HG03457 (cell line): ENCODE results near the gene KIF15.

Experiments
- ATAC-seq: cut with Tn5 transposase; IDR thresholded peaks from one replicate; pipeline ENCODE4 v1.9.1; 2021; ENCODE audit warnings: moderate number of reproducible peaks; ENCODE audit not compliant: unreplicated experiment

KIF15 gene, protein sequence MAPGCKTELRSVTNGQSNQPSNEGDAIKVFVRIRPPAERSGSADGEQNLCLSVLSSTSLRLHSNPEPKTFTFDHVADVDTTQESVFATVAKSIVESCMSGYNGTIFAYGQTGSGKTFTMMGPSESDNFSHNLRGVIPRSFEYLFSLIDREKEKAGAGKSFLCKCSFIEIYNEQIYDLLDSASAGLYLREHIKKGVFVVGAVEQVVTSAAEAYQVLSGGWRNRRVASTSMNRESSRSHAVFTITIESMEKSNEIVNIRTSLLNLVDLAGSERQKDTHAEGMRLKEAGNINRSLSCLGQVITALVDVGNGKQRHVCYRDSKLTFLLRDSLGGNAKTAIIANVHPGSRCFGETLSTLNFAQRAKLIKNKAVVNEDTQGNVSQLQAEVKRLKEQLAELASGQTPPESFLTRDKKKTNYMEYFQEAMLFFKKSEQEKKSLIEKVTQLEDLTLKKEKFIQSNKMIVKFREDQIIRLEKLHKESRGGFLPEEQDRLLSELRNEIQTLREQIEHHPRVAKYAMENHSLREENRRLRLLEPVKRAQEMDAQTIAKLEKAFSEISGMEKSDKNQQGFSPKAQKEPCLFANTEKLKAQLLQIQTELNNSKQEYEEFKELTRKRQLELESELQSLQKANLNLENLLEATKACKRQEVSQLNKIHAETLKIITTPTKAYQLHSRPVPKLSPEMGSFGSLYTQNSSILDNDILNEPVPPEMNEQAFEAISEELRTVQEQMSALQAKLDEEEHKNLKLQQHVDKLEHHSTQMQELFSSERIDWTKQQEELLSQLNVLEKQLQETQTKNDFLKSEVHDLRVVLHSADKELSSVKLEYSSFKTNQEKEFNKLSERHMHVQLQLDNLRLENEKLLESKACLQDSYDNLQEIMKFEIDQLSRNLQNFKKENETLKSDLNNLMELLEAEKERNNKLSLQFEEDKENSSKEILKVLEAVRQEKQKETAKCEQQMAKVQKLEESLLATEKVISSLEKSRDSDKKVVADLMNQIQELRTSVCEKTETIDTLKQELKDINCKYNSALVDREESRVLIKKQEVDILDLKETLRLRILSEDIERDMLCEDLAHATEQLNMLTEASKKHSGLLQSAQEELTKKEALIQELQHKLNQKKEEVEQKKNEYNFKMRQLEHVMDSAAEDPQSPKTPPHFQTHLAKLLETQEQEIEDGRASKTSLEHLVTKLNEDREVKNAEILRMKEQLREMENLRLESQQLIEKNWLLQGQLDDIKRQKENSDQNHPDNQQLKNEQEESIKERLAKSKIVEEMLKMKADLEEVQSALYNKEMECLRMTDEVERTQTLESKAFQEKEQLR (N-terminal part only)

DNA sequence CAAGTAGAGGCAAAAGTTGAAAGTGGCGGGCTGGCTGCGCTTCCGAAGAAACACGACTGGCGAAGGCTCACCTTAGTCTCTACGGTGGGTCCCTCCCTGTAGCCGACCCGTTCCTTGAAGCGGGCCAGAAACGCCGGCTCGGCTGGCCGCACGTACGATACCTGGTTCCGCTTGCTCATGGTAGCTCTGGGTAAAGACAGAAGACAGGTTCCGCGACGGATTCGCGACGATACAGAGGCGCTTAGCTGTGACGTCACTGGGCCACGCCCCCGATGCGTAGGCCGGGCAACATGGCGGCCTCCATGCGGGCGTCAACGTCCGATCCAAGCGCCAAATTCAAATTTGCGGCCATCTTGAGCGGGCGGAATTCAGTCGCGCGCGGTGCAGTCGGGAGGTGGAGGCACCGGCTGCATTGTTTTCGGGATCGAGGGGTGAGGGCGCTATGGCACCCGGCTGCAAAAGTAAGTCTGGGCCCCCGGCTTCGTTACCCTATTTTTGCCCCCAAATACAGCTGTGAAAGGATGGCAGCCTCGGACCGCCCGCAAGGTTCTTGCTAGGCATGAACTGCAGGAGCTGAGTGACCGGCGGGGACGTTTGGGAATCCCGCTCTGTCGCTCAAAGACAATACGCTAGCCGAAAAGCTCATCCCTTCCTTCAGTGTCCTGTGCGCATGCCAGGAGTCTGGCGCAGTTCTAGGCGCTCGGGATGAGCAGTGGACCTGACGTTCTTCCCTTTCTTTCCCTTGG is at the start of gene KIF15, which contains the start of gene KIAA1143:
KIF15 (plus strand) TSS at position 371 of the 746 bp plus-strand sequence; CDS start at position 443, 72 bp downstream.
KIAA1143 (minus strand) TSS at position 196 of the 746 bp plus-strand sequence; CDS start at position 179, 17 bp downstream.
- peak; percentile 82 for ATAC-seq

DNA sequence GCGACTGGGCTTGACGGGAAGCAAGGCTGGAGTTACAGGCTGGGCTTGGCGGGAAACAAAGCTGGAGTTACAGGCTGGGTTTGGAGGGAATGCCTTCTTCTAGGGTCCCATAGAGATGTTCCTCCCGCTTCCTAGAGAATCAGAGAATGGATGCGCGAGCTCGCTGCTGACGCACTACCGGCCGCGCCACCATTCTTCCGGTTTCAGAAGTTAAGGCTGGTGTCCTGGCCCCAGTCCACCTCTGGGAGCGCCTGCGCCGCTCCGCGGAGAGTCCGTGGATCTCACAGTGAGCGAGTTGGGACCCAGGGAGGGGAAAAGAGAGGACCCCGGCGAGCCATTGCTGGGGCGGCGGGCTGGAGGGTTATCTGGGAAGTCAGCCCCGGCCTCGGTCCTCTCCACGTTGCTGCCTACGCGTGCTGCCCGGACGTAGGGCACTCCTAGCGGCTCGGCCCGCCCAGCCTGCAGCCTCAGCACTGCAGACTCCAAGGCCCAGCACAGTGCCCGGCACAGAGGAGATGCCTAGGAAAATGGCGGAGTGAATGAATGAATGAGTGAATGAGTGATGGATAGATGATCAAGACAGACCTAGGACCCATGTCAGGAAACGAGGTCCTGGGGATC is 49.0 kb upstream of the KIF15 start, which contains the start of gene ZNF502:
ZNF502 (plus strand) TSS at position 206 of the 621 bp plus-strand sequence. CDS start 7,602 bp downstream, outside the sequence.
- ATAC-seq: no peak

DNA sequence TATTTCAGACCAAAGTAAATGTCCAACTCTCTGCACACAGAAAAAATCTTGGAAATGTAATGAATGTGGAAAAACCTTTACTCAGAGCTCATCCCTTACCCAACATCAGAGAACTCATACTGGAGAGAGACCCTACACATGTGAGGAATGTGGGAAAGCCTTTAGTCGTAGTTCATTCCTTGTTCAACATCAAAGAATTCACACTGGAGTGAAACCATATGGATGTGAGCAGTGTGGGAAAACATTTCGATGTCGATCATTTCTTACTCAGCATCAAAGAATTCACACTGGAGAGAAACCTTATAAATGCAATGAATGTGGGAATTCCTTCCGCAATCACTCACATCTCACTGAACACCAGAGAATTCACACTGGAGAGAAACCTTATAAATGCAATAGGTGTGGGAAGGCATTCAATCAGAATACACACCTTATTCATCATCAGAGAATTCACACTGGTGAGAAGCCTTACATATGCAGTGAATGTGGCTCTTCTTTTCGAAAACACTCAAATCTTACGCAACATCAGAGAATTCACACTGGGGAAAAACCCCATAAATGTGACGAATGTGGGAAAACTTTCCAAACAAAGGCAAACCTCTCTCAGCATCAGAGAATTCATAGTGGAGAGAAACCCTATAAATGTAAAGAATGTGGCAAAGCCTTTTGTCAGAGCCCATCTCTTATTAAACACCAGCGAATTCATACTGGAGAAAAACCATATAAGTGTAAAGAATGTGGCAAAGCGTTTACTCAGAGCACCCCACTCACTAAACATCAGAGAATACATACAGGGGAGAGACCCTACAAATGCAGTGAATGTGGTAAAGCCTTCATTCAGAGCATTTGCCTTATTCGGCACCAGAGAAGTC is 40.1 kb upstream of the KIF15 start:
- ATAC-seq: no peak

DNA sequence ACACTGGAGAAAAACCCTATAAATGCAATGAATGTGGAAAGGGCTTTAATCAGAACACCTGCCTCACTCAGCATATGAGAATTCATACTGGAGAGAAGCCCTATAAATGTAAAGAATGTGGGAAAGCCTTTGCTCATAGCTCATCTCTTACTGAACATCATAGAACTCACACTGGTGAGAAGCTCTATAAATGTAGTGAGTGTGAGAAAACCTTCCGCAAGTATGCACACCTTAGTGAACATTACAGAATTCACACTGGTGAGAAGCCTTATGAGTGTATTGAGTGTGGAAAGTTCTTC is 39.5 kb upstream of the KIF15 start:
- no peak for ATAC-seq

DNA sequence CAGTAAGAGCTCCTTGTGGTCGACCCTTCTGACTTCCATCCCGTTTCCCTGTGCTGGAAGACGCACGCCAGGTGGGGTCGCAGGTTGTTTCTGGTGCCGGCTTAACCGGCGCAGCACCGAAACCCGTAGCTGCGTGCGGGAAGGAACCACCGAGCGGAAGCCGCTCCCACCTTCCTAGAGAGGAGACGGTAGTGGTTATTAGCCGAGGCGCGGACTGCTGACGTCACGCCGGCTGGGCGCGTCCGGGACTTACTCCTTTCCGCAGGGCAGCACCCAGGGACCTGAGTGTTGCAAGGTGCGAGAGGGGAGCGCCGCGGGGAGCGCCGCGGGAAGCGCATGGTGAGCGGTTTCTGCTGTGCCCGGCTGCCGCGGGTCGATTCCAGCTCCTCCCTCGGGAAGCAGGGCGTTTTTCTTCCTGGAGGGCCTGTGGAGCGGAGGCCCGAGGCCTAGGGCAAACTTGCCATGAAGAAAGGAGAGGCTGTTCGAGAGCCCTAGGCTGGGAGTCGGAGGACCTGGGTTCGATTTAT is 32.1 kb upstream of the KIF15 start, which contains the start of gene ZNF501:
ZNF501 (plus strand) TSS at position 252 of the 527 bp plus-strand sequence. CDS start 4,787 bp downstream, outside the sequence.
- no peak for ATAC-seq

DNA sequence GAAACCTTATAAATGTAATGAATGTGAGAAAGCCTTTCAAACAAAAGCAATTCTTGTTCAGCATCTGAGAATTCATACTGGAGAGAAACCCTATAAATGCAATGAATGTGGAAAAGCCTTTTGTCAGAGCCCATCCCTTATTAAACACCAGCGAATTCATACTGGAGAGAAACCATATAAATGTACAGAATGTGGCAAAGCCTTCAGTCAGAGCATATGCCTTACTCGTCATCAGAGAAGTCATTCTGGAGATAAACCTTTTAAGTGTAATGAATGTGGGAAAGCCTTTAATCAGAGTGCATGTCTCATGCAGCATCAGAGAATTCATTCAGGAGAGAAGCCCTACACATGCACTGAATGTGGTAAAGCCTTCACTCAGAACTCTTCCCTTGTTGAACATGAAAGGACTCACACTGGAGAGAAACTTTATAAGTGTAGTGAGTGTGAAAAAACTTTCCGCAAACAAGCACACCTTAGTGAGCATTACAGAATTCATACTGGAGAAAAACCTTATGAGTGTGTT is 26.9 kb upstream of the KIF15 start:
- ATAC-seq: no peak

DNA sequence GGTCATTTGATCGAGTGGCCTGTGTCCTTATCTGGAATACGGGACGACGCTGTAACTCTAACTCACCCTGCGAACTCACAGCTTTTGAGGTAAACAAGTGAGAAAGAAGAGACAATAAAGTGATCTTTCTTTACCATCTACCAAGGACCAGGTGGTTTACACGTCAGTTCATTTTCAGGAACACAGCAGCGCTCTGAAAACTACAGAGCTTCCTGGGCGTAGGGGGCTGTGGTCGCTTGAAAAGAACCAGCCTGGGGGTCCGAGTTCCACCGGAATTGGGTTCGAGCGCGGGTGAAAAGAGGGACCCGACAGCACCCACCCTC is 532 bp upstream of the KIF15 start:
- no peak for ATAC-seq

DNA sequence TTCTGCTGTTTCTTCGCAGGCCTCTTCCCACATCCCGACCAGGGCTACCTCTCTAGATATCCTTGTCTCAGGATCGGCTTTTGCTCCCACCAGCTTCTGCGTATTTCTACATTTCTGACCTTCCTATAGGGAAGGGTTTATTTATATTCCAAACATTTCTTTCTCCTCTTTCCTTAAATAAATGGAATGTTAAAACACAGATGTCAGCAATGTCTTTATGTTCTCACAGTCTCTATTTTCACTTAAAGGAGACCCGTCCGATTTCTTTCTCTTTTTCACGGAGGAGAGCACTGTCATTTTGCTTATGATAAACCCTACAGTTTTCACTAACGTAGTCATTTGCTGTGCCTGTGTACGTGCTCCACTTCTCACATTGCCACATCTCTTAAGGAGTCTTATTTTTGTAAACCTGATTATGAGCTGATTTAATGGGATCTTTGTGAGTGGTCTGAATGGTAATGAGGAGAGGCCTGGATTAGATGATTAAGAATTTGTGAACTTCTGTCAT is 630 bp downstream of the KIF15 start:
- peak; percentile 9 for ATAC-seq

DNA sequence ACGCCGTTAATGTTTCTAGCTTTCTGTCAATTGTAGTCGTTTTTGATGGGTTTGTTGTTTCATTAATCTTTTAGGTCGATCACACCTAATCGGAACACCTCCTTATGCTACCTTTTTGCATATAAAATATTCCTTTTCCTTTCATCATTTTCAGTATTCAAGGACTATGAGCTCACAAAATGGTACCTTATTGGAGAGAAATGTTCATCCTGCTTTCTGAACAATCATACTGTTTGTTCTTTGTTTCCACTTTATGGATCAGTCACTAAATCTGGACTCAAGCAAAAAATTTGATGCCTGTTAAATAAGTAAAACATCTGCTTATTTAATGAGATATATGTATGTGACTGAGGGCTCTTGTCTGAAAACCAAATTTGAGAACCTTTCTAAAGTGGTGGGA is 1.1 kb downstream of the KIF15 start:
- no peak for ATAC-seq

DNA sequence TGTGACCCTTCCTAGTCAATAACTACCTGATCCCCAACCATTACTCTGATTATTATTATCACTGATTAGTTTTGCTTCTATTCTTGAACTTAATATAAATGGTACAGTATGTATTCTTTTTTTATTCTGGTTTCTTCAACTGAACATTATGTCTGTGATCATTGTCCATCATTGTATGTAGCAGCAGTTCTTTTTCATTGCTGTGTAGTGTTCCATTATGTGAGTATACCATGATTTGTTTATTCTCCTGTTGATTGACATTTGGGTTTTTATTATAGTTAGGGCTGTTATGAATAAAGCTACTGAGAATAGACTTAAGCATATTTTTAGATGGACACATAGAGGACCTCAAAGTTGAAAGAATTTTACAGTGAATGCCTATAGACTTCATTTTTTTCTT is 2.7 kb downstream of the KIF15 start:
- no peak for ATAC-seq

DNA sequence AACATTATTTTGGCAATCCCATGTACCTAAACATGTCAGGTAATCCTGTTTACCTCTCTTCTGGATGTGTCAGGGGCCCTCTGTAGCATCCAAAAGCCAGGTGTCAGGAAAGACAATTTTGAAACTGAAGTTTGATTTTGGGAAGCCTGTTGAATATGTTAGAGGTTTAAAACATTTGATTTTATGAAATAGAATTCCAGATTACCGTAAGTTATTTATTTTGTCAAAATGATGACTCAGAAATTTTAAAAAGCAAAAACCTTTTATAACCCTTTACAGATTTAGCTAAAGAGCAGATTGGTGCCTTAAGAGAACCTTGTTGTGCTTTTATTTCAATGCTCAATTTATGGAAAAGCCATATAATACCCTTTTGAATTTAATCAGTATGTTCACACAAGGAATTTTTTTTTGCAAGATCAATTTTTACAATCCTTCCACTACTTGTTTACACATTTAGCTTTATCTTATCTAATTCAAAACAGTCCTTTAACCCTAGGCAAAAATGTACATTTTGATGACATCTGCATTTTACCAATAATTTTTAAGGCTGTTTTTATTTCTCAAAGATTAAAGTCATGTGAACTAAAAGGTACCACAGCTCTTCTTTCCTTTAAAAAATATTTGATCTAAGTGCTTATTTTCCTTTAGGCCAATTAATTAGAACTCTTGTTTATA is 10.0 kb downstream of the KIF15 start:
- ATAC-seq: no peak

DNA sequence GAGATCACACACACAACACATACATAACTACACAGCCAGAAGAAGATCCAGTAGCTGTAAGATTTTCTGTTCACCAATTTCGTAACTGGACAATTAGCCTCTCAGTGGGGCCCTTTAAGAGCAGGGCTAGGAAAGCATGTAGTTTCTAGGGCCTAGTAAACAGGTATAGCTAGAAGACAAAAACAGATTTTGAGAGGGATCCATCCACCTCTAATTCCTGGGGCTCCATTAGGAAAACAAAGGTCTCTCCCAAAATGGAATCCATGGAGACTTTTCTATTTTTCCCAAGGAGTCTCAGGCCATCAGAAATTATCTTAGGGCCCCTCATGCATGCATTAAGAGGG is 10.5 kb downstream of the KIF15 start:
- ATAC-seq: no peak

DNA sequence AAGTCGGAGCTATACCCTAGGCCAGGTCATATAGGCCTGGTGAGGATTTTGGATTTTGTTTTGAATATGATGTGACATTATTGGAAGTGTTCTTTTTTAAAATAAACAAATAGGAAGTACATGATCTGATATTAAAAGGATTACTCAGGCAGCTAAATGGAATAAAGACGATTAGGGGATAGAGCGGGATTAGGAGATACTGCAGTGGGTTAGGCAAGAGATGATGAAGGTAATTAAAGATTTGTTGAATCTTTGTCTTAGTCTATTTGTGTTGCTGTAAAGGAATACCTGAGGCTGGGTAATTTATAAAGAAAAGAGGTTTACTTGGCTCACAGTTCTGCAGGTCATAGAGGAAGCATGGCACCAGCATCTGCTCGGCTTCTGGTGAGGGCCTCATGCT is 21.3 kb downstream of the KIF15 start:
- no peak for ATAC-seq

DNA sequence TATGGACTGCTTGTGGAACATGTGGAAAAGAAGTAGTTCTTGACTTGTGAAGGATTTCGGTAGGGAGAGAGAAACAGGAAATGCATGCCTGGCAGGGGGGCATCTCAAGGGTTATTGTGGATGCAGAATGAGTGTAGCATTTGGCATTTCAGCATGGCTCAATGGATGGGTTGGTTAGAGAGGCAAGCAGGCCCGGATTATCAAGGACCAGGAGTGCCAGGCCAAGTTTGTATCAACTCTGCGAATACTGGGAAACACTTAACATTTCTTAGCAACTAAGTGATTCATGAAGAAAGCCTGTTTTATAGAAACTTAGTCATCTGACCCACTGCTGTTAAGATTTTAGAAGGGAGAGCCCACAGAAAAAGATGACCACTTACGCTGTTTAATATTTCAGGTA is 33.6 kb downstream of the KIF15 start:
- no peak for ATAC-seq

DNA sequence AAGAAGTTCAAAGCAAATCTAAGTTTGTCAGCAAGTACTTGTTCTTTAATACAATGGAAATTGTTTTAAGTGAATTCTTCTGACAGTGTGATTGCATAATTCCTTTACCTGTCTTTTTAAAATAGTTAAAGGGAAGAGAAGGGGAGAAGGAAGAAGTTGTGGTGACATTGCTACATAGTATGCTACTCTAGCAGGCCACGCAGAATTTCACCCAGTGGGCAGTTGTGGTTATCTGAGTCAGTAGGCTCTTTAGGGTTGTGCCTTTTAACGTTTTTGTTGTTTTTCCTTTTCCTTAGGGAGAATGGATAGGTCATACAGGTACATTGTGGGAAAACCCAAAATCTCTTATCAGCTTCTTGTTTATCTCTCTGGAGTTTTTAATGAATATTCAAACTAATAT is 40.4 kb downstream of the KIF15 start:
- no peak for ATAC-seq

DNA sequence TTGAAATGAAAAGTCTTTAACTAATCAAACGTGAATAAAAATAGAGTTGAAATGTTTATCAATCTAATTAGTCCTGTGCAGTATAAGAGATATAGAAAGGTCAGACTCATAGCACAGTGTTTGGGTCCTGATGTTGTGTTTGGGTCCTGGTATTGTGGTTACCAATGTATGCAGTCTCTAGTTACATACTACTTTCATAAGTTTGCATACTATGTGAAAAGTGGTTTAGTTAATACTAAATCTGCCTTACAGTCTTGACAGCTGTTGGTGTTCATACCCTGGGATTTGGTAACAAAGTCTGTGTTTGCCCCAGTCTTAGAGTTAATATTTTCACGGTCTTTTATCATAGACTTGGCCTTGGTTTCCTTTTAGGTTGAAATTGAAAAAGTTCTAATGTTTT is 41.7 kb downstream of the KIF15 start:
- ATAC-seq: peak; percentile 50

DNA sequence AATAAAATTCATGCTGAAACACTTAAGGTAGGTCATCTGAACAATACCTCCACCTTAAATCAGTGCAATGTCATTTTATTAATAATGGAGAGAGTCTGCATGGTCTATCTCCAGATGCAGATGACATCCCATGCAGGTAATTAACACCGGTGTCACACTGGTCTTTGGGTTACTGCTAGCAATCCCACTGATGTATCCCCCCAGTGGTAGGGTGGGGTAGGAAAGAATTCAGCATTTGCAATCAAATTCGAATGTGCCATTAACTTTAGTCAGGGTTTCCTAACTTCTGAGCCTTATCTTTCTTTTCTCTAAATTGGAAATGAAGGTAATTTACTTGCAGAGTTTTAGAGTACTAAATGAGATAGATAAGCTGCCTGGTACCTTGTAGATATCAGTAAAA is 44.4 kb downstream of the KIF15 start:
- ATAC-seq: no peak

DNA sequence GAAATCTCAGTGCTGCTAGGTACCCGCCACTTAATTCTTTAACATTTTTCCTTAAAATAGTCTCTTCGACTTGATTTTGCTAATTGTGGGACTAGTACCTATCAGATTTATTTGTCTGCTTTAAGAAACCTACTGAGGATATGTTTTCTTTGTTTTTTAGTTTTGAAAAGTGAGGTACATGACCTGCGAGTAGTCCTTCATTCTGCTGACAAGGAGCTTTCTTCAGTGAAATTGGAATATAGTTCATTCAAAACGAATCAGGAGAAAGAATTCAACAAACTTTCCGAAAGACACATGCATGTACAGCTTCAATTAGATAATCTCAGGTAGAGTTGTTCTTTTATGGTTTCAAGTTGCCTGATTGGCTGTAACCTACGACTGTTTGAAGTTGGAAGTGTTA is 53.2 kb downstream of the KIF15 start:
- no peak for ATAC-seq
